Uterus (tissue), 4 donors: ENCODE results near the gene IL6R. TPM values are rescaled to one million over a fixed set of nuclear protein-coding genes. Genes with fewer than 3 reads are reported as not detected.
"Not testable (repeated sequence)": the region's sequence is repeated elsewhere in the genome, so short reads cannot be mapped to it uniquely, and the experiment has no call there.

ENCODE experiments used
- DNase-seq, 2 donors: peaks; one replicate each; pipeline ENCODE4 v3.0.0-alpha.2; 2019 to 2020
- H3K27ac ChIP-seq, 2 donors: fragments of 200-600 bp; sonication (generic); 1 replicate in 1 of 2; 2 replicates in 1 of 2; pipeline ENCODE4 v1.5.1; 2016 to 2018
- H3K27me3 ChIP-seq, 2 donors: fragments of 200-600 bp; sonication (generic); one replicate each; pipeline ENCODE4 v1.5.1; 2018 to 2019; ENCODE audit warnings: control low read depth in 1 of 2
- H3K36me3 ChIP-seq, 2 donors: fragments of 200-600 bp; sonication (generic); one replicate each; pipeline ENCODE4 v1.5.1; 2019; ENCODE audit warnings: control low read depth in 1 of 2
- H3K4me1 ChIP-seq, 2 donors: fragments of 200-600 bp; sonication (generic); one replicate each; pipeline ENCODE4 v1.5.1; 2018 to 2019; ENCODE audit warnings: control low read depth in 1 of 2
- H3K4me3 ChIP-seq, 2 donors: fragments of 200-600 bp; sonication (generic); 1 replicate in 1 of 2; 2 replicates in 1 of 2; pipeline ENCODE4 v1.5.1; 2018 to 2019; ENCODE audit warnings: mild to moderate bottlenecking in 1 of 2
- H3K9me3 ChIP-seq, 2 donors: fragments of 200-600 bp; sonication (generic); one replicate each; pipeline ENCODE4 v1.5.1; 2019; ENCODE audit warnings: control low read depth in 1 of 2
- POLR2A ChIP-seq, 2 donors: fragments of 450-650 bp; IDR thresholded peaks; one replicate each; pipeline ENCODE4 v1.6.1; 2016; ENCODE audit warnings: antibody characterized with exemption in 2 of 2, mild to moderate bottlenecking in 1 of 2, moderate library complexity in 1 of 2
- intact Hi-C: fragments of 100-400 bp; cut with DNase I; formaldehyde crosslinking; loops from one replicate; pipeline ENCODE4 v1.15.1; 2023; ENCODE audit warnings: low total_unique reads
- total RNA-seq, 4 donors: library from RNA; depleted of rRNA in 3 of 4; stranded (reverse); fragments of >200 nt in 3 of 4; gene quantifications; one replicate each; pipeline versions ENCODE4 v1.1.0 to v1.2.4, GENCODE V29; 2014 to 2023
- TF ChIP-seq, protein P1 (sequence below), 4 experiments: fragments of 200-600 bp in 2 of 4; fragments of 450-650 bp in 2 of 4; sonication (generic) in 2 of 4; IDR thresholded peaks; one replicate each; pipeline ENCODE4 v1.5.1; 2016 to 2019; ENCODE audit warnings: antibody characterized with exemption in 4 of 4, mild to moderate bottlenecking in 2 of 4, moderate library complexity in 1 of 4
- donor health status: DM: yes; HTN: yes; CAD: no.

The IL6R gene
- total RNA-seq, 4 donors from 2014 or later = 9.7 to 28.2 (median 17.1) TPM

DNA sequence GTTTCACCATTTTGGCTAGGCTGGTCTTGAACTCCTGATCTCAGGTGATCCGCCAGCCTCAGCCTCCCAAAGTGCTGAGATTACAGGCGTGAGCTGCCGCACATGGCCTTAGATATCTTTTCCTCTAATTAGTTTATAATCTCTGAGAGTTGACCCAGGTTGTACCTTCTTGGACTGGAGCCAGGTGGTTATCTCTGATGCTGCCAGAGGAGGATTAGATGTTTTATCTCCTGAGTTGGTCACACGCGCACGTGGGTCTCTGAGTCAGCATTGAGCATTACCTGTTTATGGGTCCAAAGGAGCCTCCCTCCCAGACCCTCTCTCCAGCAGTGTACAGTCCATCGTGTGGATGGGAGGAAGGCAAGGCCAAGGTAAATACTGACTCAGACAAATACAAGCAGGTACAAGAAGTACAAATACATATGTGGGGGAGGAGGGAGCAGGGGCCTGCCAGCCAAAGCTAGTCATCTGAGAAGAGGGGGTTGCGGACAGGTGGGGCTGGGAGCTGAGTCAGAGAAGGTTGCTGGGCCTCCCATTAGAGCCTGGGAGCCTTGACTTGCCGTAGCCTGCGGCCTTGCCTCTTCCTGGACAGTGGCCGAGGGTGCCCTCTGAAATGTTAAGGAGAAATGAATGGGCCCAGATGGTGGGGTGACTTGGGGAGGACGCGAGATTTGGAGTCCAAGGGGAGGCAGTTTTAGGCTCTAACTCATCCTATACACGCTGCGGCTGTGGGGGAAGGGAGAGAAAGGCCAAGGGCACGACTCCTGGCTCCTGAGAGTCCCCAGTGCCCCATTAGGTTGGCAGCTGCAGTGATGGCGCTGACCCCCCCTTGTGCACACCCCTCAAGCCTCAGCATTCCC is 13.1 kb downstream of the IL6R start:
- intact Hi-C loops = no loop called here
- H3K36me3 ChIP-seq = no peaks in the 10 kb centered on the region
- H3K9me3 ChIP-seq = no peaks in the 10 kb centered on the region
- TF ChIP-seq POLR2A (IDR thresholded peaks at IDR 0.05) = no peak
- TF ChIP-seq, protein P1, sequence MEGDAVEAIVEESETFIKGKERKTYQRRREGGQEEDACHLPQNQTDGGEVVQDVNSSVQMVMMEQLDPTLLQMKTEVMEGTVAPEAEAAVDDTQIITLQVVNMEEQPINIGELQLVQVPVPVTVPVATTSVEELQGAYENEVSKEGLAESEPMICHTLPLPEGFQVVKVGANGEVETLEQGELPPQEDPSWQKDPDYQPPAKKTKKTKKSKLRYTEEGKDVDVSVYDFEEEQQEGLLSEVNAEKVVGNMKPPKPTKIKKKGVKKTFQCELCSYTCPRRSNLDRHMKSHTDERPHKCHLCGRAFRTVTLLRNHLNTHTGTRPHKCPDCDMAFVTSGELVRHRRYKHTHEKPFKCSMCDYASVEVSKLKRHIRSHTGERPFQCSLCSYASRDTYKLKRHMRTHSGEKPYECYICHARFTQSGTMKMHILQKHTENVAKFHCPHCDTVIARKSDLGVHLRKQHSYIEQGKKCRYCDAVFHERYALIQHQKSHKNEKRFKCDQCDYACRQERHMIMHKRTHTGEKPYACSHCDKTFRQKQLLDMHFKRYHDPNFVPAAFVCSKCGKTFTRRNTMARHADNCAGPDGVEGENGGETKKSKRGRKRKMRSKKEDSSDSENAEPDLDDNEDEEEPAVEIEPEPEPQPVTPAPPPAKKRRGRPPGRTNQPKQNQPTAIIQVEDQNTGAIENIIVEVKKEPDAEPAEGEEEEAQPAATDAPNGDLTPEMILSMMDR (IDR thresholded peaks at IDR 0.05) = no peak
- H3K27me3 ChIP-seq = no peaks in the 10 kb centered on the region
- H3K27ac ChIP-seq = peak overlapping the region; percentile 93 to 99
- peaks cover 20 to 33% of the 10 kb centered on the region in 2 donors for H3K4me1 ChIP-seq
- DNase-seq = peak in 1 of 2 donors; percentile 70
- H3K4me3 ChIP-seq = no peak overlapping the region

DNA sequence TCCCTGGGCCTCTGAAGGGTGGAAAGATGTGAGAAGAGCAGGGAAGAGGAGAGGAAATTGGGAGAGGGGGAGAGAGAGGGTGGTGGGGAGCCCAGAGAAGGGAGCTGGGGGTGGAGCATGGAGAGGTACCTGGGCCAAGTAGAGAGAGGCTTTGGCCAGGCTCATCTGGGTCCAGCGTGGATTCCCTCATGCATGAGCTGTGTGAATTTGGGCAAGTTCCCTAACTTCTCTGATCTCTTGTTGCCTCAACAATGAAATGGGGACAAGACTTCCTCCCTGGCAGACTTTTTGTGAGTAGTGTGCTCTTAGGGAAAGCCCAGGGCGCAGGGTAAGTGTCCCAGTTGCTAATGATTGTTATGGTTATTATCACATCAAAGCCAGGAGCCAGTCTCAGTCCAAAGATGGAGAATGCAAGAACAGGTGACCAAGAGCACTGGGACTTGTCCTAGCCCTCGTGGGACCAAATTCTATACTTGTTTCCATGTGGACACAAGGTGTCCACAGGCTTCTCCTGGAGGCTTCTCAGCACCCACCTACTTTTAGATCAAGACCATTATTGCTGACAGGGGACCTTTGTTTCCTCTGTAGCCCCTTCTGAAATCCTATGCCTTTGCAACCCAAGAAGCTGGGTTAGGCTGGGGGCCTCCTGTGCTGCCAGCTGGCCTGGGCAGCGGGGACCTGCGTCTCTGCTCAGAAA is 13.9 kb downstream of the IL6R start:
- peaks cover 24 to 33% of the 10 kb centered on the region in 2 donors for H3K4me1 ChIP-seq
- TF ChIP-seq POLR2A (IDR thresholded peaks at IDR 0.05) = no peak

DNA sequence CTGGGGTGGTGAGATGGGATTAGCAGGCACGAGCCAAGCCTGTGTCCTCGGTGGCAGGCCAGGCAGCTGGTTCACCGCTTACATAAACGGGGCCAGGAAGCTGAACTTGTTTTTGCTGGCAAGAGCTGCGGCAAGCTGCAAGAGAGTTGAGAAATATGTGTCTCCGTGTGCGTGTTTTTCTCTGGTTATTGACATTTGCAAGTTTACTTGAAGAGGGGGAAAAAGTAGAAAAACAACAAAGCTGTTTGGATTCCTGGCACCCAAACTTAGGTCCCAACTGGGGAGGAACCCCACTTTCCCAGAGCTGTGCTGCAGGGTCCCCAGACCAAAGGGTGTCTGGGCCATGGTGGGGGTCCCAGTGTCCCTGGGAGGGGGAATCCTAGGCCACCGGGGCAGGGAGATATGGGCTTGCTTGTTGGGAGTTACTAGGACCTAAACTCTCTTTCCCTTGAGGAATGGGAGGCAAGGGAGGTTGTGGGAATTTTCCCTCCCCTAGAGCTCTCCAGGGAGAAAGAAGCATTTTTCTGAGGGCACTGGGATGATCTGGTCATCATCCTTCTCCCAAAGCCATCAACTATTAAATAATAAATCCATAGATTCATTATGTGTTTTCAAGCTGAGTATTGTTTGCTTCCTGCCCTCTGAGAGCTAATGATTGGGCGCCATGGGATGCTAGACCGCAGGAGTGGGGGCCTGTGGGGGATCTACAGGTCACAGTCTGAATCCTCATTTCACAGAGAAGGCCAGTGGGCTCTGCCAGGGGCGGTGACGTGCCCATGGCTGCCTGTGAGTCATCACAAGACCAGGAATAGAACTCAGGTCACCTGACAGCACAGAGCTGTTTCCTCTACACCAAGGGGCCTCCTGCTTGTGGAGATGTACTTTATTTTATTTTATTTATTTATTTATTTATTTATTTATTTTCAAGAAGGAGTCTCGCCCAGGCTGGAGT is 14.8 kb downstream of the IL6R start:
- no peaks in the 10 kb centered on the region for H3K9me3 ChIP-seq
- intact Hi-C loops = no loop called here
- TF ChIP-seq, protein P1 (IDR thresholded peaks at IDR 0.05) = no peak
- TF ChIP-seq POLR2A (IDR thresholded peaks at IDR 0.05) = no peak
- H3K4me1 ChIP-seq = peaks cover 30 to 33% of the 10 kb centered on the region in 2 donors
- no peaks in the 10 kb centered on the region for H3K27me3 ChIP-seq
- H3K27ac ChIP-seq = peak overlapping the region; percentile 93 to 99
- H3K36me3 ChIP-seq = no peaks in the 10 kb centered on the region
- peak; percentile 89 to 95 for DNase-seq
- peak overlapping the region in 1 of 2 donors; percentile 14 for H3K4me3 ChIP-seq

More for the DNA sequence above, 13.9 kb downstream of the IL6R start:
- peak overlapping the region; percentile 93 to 99 for H3K27ac ChIP-seq
- H3K9me3 ChIP-seq = no peaks in the 10 kb centered on the region
- intact Hi-C loops = no loop called here
- H3K4me3 ChIP-seq = no peak overlapping the region
- H3K27me3 ChIP-seq = no peaks in the 10 kb centered on the region
- peak in 1 of 2 donors; percentile 35 for DNase-seq
- H3K36me3 ChIP-seq = no peaks in the 10 kb centered on the region

DNA sequence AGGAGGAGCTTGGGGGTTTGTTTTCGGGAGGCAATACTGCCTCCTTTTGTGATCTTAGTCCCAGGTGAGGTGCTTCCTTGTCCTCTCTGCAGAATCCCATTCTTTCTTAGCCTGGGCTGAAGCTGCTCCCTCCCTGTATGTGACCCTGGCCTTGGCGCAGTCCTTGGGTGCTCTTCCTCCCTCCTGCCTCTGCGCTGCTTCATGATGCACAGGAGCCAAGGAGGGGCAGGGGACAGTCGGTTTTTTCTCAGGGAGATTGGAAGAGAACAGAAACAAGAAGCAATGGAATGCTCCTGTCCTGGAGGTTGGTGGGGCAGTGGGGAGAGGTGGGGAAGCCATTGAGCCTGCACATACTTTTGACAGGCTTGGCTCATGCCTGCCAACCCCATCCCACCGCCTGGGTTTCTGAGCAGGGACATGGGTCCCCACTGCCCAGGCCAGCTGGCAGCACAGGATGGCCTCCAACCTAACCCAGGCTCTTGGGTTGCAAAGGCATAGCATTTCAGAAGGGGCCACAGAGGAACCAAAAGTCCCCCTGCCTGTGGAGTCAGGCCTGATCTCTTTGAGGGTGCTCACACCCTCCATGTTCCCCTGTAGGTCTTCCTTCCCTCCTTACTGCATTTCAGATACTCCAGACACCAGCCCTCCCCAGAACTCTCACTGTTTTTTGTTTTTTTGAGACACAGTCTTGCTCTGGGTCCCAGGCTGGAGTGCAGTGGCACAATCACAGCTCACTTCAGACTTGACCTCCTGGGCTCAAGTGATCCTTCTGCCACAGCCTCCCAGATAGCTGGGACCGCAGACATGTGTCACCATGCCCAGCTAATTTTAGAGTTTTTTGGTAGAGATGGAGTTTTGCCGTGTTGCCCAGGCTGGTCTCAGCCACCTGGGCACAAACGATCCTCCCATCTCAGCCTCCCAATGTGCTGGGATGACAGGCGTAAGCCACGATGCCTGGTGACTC is 16.1 kb downstream of the IL6R start:
- Histone ChIP-seq H3K4me1 (peaks cover 30 to 33% of the 10 kb centered on the region in 2 donors), H3K4me3 (no peak overlapping the region), H3K27me3 (no peaks in the 10 kb centered on the region), H3K9me3 (no peaks in the 10 kb centered on the region), H3K27ac (peak overlapping the region; percentile 93 to 99), H3K36me3 (no peaks in the 10 kb centered on the region)
- intact Hi-C loops = no loop called here
- DNase-seq = no peak
- TF ChIP-seq, protein P1 (IDR thresholded peaks at IDR 0.05) = no peak
- TF ChIP-seq POLR2A (IDR thresholded peaks at IDR 0.05) = no peak

DNA sequence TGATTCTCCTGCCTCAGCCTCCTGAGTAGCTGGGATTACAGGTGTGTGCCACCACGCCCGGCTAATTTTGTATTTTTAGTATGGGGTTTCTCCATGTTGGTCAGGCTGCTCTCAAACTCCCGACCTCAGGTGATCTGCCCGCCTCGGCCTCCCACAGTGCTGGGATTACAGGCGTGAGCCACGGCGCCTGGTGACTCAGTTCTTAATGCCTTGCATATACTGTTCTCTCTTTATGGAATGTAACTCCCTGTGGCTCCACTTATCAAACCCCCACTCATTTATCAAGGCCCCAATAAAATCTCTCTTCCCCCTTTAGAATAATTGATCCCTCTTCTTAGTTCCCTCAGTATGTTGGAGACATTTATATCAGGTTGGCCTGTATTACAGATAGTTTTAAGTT is 16.9 kb downstream of the IL6R start:
- H3K4me1 ChIP-seq = peaks cover 30 to 33% of the 10 kb centered on the region in 2 donors
- H3K36me3 ChIP-seq, H3K4me3 ChIP-seq, H3K27me3 ChIP-seq, DNase-seq, intact Hi-C loops, H3K9me3 ChIP-seq: not testable (repeated sequence)
- H3K27ac ChIP-seq = peak overlapping the region; percentile 93 to 99
